Measurements from ENCODE around the gene OTC. TPM values are rescaled to one million over a fixed set of nuclear protein-coding genes. Genes with fewer than 3 reads are reported as not detected.

The OTC gene
- total and polyA plus RNA-seq, 4 donors: 0.40 to 1.7 (median 1.0) TPM

DNA sequence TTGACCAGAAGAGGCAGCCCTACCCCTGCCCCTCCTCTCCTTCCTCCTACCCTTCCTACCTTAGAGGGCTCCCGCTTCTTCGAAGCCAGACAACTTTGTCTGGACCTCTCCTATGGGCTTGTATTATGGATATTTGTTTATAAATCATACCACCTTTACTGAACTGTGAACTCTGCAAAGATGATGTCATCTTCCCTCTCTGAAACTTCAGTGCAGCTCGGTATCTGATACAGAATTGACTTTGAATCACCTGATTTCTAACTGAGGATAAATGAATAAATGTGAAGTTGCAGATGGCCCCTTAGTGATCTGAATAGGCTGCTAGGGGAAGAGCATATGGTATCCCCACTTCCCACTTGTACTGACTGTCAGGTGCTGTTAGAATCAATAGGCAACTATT lies 1.1 kb upstream of the OTC start:
- Histone ChIP-seq H3K36me3 (ENCODE audit: control insufficient read depth in 4 of 4, insufficient read depth in 4 of 4, low read length in 4 of 4) (no peaks in the 10 kb centered on the region), H3K4me1 (ENCODE audit: control insufficient read depth in 5 of 5, insufficient read depth in 5 of 5, low read length in 5 of 5) (no peaks in the 10 kb centered on the region), H3K27me3 (ENCODE audit: control insufficient read depth in 3 of 3, insufficient read depth in 3 of 3, low read length in 2 of 3) (peaks cover 3 to 16% (median 10%) of the 10 kb centered on the region in 3 donors), H3K27ac (ENCODE audit: low read depth in 1 of 2, low read length in 1 of 2) (no peak overlapping the region), H3K9me3 (ENCODE audit: control insufficient read depth in 4 of 4, insufficient read depth in 3 of 4, low read length in 3 of 4) (no peaks in the 10 kb centered on the region), H3K4me3 (no peak overlapping the region), H3K9ac (ENCODE audit: insufficient read depth in 1 of 2, low read length in 2 of 2) (no peak overlapping the region)
- WGBS, 2 donors: 75 to 97% methylated on average over 3 of the region's 3 CpGs
- DNase-seq (no peak), ATAC-seq (ENCODE audit: insufficient read depth, low FRiP score) (no peak)
- TF ChIP-seq, protein P1, sequence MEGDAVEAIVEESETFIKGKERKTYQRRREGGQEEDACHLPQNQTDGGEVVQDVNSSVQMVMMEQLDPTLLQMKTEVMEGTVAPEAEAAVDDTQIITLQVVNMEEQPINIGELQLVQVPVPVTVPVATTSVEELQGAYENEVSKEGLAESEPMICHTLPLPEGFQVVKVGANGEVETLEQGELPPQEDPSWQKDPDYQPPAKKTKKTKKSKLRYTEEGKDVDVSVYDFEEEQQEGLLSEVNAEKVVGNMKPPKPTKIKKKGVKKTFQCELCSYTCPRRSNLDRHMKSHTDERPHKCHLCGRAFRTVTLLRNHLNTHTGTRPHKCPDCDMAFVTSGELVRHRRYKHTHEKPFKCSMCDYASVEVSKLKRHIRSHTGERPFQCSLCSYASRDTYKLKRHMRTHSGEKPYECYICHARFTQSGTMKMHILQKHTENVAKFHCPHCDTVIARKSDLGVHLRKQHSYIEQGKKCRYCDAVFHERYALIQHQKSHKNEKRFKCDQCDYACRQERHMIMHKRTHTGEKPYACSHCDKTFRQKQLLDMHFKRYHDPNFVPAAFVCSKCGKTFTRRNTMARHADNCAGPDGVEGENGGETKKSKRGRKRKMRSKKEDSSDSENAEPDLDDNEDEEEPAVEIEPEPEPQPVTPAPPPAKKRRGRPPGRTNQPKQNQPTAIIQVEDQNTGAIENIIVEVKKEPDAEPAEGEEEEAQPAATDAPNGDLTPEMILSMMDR (IDR thresholded peaks at IDR 0.05; ENCODE audit: control extremely low read depth, extremely low read depth): no peak

DNA sequence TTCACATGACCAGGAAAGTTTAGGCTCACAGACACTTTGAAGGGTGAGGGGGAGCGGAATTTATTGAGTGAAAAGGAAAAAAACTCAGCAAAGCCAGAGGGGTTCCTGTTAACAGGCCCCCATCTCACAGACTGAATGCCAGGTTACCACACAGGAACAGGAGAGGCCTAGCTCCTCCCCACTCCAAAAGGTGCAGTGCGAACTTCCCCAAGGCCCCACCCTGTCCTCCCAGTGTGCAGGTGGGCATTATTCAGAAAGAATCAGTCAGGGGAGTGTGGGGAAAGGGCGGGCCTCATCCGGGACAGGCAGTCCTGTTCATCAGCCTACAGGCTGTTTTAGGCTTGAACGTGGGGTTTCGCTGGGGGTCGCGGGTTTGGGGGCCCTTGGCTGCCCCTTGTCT lies 4.0 kb downstream of the OTC start:
- H3K4me3 ChIP-seq: no peak overlapping the region
- TF ChIP-seq, protein P1 (IDR thresholded peaks at IDR 0.05; ENCODE audit: control extremely low read depth, extremely low read depth): no peak
- no peak overlapping the region for H3K9ac ChIP-seq (ENCODE audit: insufficient read depth in 1 of 2, low read length in 2 of 2)
- 68 to 96% methylated on average over 6 to 8 of the region's 8 CpGs for WGBS, 2 donors
- ATAC-seq (ENCODE audit: insufficient read depth, low FRiP score): no peak
- H3K27ac ChIP-seq (ENCODE audit: low read depth in 1 of 2, low read length in 1 of 2): no peak overlapping the region
- H3K27me3 ChIP-seq (ENCODE audit: control insufficient read depth in 3 of 3, insufficient read depth in 3 of 3, low read length in 2 of 3): peaks cover 3 to 17% (median 9%) of the 10 kb centered on the region in 3 donors
- H3K36me3 ChIP-seq (ENCODE audit: control insufficient read depth in 4 of 4, insufficient read depth in 4 of 4, low read length in 4 of 4): no peaks in the 10 kb centered on the region
- DNase-seq: no peak
- no peaks in the 10 kb centered on the region for H3K9me3 ChIP-seq (ENCODE audit: control insufficient read depth in 4 of 4, insufficient read depth in 3 of 4, low read length in 3 of 4)
- no peaks in the 10 kb centered on the region for H3K4me1 ChIP-seq (ENCODE audit: control insufficient read depth in 5 of 5, insufficient read depth in 5 of 5, low read length in 5 of 5)

DNA sequence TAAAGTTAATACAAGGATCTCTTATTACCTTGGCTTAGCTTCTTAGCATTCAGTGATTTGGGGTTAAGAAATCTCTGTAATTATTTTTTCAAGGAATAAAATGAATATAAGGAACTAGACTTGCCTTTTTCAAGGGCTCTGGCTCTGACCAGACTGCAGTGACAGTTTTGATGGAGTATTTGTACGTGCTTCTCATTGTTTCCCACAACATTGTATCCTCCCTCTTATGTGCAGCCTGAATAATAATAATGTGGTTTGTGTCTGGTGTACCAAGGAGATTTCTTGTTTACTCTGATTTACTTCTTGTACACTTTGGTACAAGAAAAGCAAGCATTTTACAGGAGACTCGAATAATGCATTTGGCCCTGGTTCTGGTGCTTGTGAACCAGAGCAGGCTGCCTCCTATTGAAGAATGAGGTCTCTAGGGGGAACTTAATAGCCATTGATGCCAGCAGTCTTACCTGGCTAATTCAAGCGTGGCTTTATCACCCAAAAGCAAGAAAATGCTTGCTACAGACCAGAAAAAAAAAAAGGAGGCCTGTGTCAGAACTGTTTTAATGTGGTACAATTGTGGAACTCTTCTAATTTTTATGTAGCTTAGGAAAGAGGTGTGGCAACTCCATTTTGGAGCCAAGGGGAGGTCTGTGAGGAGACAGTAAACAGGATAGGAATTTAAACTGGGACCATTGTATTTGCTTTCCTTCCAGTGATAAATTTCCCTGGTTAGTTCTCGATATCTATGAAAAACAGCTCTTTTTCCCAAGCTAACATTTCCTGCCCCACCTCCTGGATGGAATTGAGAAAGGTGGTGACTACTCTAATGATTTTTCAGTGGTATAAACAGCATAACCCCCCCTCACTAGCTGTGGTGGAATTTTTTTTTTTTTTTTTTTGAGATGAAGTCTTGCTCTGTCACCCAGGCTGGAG lies 5.6 kb downstream of the OTC start:
- Histone ChIP-seq H3K9ac (ENCODE audit: insufficient read depth in 1 of 2, low read length in 2 of 2) (no peak overlapping the region), H3K4me3 (no peak overlapping the region), H3K27ac (ENCODE audit: low read depth in 1 of 2, low read length in 1 of 2) (peak overlapping the region in 1 of 2 donors; percentile 45), H3K27me3 (ENCODE audit: control insufficient read depth in 3 of 3, insufficient read depth in 3 of 3, low read length in 2 of 3) (peaks cover 0 to 19% (median 9%) of the 10 kb centered on the region in 3 donors), H3K36me3 (ENCODE audit: control insufficient read depth in 4 of 4, insufficient read depth in 4 of 4, low read length in 4 of 4) (no peaks in the 10 kb centered on the region), H3K4me1 (ENCODE audit: control insufficient read depth in 5 of 5, insufficient read depth in 5 of 5, low read length in 5 of 5) (no peaks in the 10 kb centered on the region), H3K9me3 (ENCODE audit: control insufficient read depth in 4 of 4, insufficient read depth in 3 of 4, low read length in 3 of 4) (no peaks in the 10 kb centered on the region)
- 49 to 66% methylated on average over 4 of the region's 4 CpGs for WGBS, 2 donors
- DNase-seq (peak in 1 of 3 donors; percentile 24), ATAC-seq (ENCODE audit: insufficient read depth, low FRiP score) (no peak)
- TF ChIP-seq, protein P1 (IDR thresholded peaks at IDR 0.05; ENCODE audit: control extremely low read depth, extremely low read depth): no peak

Measured in lung (tissue), 12 donors.